ENCODE data around the gene RUSC1. TPM values are rescaled to one million over a fixed set of nuclear protein-coding genes. Genes with fewer than 3 reads are reported as not detected.
A peak's percentile ranks its signal among the peaks of the same experiment; 100 is the strongest.

The RUSC1 gene
- total and polyA plus RNA-seq, 2 of the 8 experiments (the other 6 are each of a cell fraction or from before 2014, with no cell fraction given), result 54.6 to 90.4 TPM

GRCh38 chr1:155293086-155293749 is 27.5 kb upstream of the RUSC1 start:
- Histone ChIP-seq H3K56ac (replicated peaks; ENCODE audit: insufficient read length, low read depth, low read length) (no peak overlapping the region), H2BK15ac (ENCODE audit: low read length) (0 out of 2 replicates have a peak overlapping the region, but pooled peaks have one; percentile 3), H3K23ac (ENCODE audit: insufficient read length) (no peak overlapping the region), H2BK12ac (ENCODE audit: low read depth, low read length) (no peak overlapping the region), H3K4me1 (replicated peaks in 1 of 4; ENCODE audit: control insufficient read depth in 3 of 4, insufficient read depth in 4 of 4, low read length in 3 of 4) (peaks cover 3 to 23% (median 10%) of the 10 kb centered on the region in 4 experiments; a peak in 6 of 7 replicates), H3K4me2 (ENCODE audit: insufficient read depth in 1 of 2, low read depth in 2 of 2, low read length in 2 of 2) (no peak overlapping the region), H3K23me2 (ENCODE audit: low read depth, low read length) (peaks cover 5% of the 10 kb centered on the region; the same call in 1 of the 2 replicates), H3K79me1 (ENCODE audit: low read depth, low read length) (no peaks in the 10 kb centered on the region), H3K27me3 (replicated peaks in 1 of 4; ENCODE audit: control insufficient read depth in 3 of 4, extremely low read depth in 1 of 4, insufficient read depth in 3 of 4, low read length in 3 of 4) (peaks cover 0 to 23% (median 14%) of the 10 kb centered on the region in 4 experiments; a peak in 5 of 7 replicates), H3K36me3 (ENCODE audit: control insufficient read depth in 2 of 4, insufficient read depth in 4 of 4, low read length in 3 of 4) (no peaks in the 10 kb centered on the region), H3K9me3 (ENCODE audit: insufficient read depth in 2 of 2, low read depth in 1 of 2, low read length in 1 of 2) (no peaks in the 10 kb centered on the region), H3K4ac (replicated peaks; ENCODE audit: insufficient read length, low read depth, low read length) (no peak overlapping the region), H3K14ac (ENCODE audit: insufficient read length) (no peak overlapping the region), H3K79me2 (ENCODE audit: control insufficient read depth in 1 of 2, insufficient read depth in 2 of 2, low read length in 2 of 2) (no peaks in the 10 kb centered on the region), H4K91ac (replicated peaks; ENCODE audit: insufficient read length, low read length) (no peak overlapping the region), H4K8ac (ENCODE audit: extremely low read depth, insufficient read depth, low read length) (no peak overlapping the region), H4K5ac (ENCODE audit: insufficient read length, low read depth, low read length) (no peak overlapping the region), H2BK20ac (ENCODE audit: low read length) (no peak overlapping the region), H4K20me1 (replicated peaks in 1 of 2; ENCODE audit: control insufficient read depth in 1 of 2, insufficient read depth in 2 of 2, low read length in 2 of 2) (no peaks in the 10 kb centered on the region), H3K4me3 (ENCODE audit: extremely low read depth in 1 of 4, insufficient read depth in 2 of 4, low read depth in 3 of 4, low read length in 4 of 4) (no peak overlapping the region), H2AK5ac (ENCODE audit: low read depth, low read length) (no peak overlapping the region), H2BK5ac (ENCODE audit: low read depth, low read length) (no peak overlapping the region), H3K18ac (ENCODE audit: extremely low read depth, low read length) (no peak overlapping the region), H3K9ac (replicated peaks in 1 of 4; ENCODE audit: extremely low read depth in 1 of 4, low read depth in 3 of 4, low read length in 3 of 4) (no peak overlapping the region), H2AFZ (ENCODE audit: low read length) (no peak overlapping the region), H3K27ac (ENCODE audit: low read depth, low read length) (no peak overlapping the region), H2BK120ac (replicated peaks; ENCODE audit: low read depth, low read length) (no peak overlapping the region)
- FAIRE-seq, result no peak
- ChIA-PET CTCF (ENCODE audit: partially characterized antibody) (interaction anchor here (0.6 to 6.3 kb wide), 9 partner anchors 14 to 53 kb away, joined by 3 to 37 read pairs (median 5); partner anchors contain the start of gene FDPS), POLR2A (ENCODE audit: partially characterized antibody) (interaction anchor here (1.5 to 3.0 kb wide), 6 partner anchors 11 to 43 kb away, joined by 4 to 10 read pairs (median 8); partner anchors contain the start of gene CLK2)
- DNase-seq (ENCODE audit: low read depth in 1 of 2, low spot score in 2 of 2), result no peak
- WGBS, 2 experiments (ENCODE audit: extremely low coverage in 1 of 2, insufficient coverage in 1 of 2, insufficient read length in 1 of 2, insufficient replicate concordance in 2 of 2, low coverage in 1 of 2, low lambda C conversion rate in 2 of 2, missing lambda C conversion rate in 1 of 2), result 94% methylated on average over 17 of the region's 17 CpGs; no CpG with 5 or more reads in 1 of the 2 experiments
- TF ChIP-seq ZNF274 (IDR thresholded peaks at IDR 0.05; ENCODE audit: borderline replicate concordance, extremely low read depth, low read length), result no peak
- no peak for TF ChIP-seq EZH2 (IDR thresholded peaks at IDR 0.05; ENCODE audit: low read depth, low read length, severe bottlenecking)
- TF ChIP-seq BCL11A (IDR thresholded peaks at IDR 0.05; ENCODE audit: low read depth in 2 of 2, low read length in 2 of 2), result no peak
- TF ChIP-seq RNF2 (IDR thresholded peaks at IDR 0.05; ENCODE audit: borderline replicate concordance, low read depth, low read length, missing control alignments, poor library complexity, severe bottlenecking), result no peak
- no peak for TF ChIP-seq SAP30 (IDR thresholded peaks at IDR 0.05; ENCODE audit: insufficient read depth, insufficient replicate concordance, low read length)
- no peak for TF ChIP-seq GTF2F1 (IDR thresholded peaks at IDR 0.05; ENCODE audit: borderline replicate concordance, low read depth, low read length)
- no peak for TF ChIP-seq NRF1 (IDR thresholded peaks at IDR 0.05; ENCODE audit: low read depth, low read length)
- TF ChIP-seq YY1 (IDR thresholded peaks at IDR 0.05; ENCODE audit: low read depth, low read length), result no peak
- no peak for TF ChIP-seq ASH2L (IDR thresholded peaks at IDR 0.05; ENCODE audit: low read length)
- TF ChIP-seq SIRT6 (IDR thresholded peaks at IDR 0.05; ENCODE audit: low read length), result no peak
- TF ChIP-seq CBX5 (IDR thresholded peaks at IDR 0.05; ENCODE audit: low read depth, low read length), result no peak
- TF ChIP-seq RBBP5 (IDR thresholded peaks at IDR 0.05; ENCODE audit: borderline replicate concordance, low read depth, low read length), result no peak
